Stimulated activated CD4-positive, alpha-beta T cell treated with anti-CD3 and anti-CD28 coated beads, TNF-alpha, amount 100 ng/mL, for 24 hours (primary cell): ENCODE measurements around the gene AMH.

ENCODE experiments used
- DNase-seq, 3 experiments: peaks; one replicate each; pipeline ENCODE4 v3.0.0-alpha.2; 2020; ENCODE audit warnings: low read depth in 3 of 3

Gene AMH

DNA sequence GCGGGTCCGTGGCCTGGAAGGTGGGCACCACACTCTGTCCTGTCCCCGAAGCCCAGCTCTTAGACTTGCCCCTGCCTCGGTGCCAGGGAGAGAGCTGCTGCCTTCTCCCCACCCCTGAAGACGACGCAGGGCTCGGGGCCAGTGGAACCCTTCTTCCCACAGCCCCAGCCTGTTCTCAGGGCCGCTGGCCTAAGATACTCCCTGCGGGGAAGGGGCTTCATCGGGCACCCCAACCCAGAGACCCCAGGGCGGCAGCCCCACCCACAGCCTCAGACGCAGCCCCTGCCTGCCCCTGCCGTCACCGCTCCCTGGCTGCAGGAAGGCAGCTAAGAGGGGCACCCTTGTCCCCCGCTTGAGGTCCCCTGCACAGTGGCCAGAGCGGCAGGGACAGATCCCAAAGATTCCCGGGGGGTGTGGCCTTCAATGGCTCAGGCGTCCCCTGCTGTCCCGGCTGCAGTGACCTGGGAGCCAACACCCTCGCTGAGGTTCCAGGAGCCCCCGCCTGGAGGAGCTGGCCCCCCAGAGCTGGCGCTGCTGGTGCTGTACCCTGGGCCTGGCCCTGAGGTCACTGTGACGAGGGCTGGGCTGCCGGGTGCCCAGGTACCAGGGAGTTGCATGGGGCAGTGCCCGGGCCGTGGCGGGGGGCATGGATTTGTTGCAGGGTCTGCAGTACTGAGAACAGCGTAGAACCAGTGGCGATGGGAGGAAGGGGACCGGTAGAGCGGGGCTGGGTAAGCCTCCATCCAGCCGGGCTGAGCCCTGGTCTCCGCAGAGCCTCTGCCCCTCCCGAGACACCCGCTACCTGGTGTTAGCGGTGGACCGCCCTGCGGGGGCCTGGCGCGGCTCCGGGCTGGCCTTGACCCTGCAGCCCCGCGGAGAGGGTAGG is 1.0 kb downstream of the AMH start:
- DNase-seq = peak in 1 of 3 experiments; percentile 26

DNA sequence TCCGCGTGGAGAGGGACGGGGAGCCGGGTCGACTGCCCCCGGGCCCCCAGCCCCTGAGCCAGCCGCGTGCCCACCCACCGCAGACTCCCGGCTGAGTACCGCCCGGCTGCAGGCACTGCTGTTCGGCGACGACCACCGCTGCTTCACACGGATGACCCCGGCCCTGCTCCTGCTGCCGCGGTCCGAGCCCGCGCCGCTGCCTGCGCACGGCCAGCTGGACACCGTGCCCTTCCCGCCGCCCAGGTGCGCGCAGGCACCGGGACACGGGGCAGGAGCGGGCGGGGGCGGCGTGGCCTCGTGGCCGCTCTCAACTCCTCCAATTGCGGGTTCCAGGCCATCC is 1.6 kb downstream of the AMH start:
- DNase-seq = no peak

DNA sequence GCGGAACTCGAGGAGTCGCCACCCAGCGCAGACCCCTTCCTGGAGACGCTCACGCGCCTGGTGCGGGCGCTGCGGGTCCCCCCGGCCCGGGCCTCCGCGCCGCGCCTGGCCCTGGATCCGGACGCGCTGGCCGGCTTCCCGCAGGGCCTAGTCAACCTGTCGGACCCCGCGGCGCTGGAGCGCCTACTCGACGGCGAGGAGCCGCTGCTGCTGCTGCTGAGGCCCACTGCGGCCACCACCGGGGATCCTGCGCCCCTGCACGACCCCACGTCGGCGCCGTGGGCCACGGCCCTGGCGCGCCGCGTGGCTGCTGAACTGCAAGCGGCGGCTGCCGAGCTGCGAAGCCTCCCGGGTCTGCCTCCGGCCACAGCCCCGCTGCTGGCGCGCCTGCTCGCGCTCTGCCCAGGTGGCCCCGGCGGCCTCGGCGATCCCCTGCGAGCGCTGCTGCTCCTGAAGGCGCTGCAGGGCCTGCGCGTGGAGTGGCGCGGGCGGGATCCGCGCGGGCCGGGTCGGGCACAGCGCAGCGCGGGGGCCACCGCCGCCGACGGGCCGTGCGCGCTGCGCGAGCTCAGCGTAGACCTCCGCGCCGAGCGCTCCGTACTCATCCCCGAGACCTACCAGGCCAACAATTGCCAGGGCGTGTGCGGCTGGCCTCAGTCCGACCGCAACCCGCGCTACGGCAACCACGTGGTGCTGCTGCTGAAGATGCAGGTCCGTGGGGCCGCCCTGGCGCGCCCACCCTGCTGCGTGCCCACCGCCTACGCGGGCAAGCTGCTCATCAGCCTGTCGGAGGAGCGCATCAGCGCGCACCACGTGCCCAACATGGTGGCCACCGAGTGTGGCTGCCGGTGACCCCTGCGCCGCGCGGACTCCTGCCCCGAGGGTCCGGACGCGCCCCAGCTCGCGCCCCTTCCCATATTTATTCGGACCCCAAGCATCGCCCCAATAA is 2.3 kb downstream of the AMH start:
- DNase-seq = no peak

DNA sequence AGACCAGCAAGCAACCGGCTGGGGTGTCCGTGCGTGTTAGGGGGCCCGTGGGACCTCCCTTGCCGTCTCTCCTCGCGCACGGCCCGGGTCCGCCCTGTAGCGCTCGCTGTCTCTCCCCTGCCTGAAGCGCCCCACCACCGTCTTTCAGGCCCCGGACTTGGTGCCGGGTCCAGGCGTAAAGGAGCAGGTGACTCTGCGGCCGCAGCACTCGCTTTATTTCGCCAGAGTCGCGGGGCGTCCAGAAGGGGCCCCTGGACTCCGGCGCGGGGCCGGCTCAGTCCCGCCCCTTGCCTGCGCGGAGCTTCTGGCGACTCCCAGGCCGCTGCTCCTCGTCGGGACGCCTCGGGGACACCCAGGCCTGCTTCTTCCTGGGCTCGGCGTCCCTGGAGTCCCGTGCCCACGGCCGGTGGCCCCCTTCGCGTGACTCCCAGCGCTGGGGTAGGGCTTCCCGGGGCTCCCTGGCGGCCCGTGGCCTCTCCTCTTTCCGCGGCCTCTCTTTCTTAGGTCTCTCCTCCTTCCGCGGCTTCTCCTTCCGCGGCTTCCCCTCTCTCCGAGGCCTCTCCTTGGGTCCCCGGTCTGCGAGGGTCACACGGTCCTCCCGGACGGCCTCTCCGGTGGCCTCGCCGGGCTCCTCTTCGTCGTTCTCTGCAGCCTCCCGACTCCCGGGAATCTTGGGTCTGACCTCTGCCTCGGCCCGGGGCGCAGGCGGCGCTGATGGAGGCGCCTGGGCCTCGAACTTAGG is 3.1 kb downstream of the AMH start:
- no peak for DNase-seq

DNA sequence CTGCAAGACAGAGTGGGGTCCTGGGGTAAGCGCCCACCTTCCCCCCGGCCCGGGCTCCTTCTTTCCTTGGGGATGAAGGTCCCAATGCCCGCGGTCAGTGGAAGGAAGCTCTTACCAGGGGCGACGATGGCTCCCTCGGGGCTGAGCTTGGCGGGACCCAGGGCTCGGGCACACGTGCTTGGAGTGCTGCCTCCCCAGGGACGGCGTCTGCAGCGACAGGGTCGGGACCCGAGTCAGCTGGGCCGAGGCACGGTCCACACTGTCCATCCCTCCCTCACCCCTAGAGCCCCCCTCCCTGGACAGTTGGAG is 3.6 kb downstream of the AMH start:
- no peak for DNase-seq

DNA sequence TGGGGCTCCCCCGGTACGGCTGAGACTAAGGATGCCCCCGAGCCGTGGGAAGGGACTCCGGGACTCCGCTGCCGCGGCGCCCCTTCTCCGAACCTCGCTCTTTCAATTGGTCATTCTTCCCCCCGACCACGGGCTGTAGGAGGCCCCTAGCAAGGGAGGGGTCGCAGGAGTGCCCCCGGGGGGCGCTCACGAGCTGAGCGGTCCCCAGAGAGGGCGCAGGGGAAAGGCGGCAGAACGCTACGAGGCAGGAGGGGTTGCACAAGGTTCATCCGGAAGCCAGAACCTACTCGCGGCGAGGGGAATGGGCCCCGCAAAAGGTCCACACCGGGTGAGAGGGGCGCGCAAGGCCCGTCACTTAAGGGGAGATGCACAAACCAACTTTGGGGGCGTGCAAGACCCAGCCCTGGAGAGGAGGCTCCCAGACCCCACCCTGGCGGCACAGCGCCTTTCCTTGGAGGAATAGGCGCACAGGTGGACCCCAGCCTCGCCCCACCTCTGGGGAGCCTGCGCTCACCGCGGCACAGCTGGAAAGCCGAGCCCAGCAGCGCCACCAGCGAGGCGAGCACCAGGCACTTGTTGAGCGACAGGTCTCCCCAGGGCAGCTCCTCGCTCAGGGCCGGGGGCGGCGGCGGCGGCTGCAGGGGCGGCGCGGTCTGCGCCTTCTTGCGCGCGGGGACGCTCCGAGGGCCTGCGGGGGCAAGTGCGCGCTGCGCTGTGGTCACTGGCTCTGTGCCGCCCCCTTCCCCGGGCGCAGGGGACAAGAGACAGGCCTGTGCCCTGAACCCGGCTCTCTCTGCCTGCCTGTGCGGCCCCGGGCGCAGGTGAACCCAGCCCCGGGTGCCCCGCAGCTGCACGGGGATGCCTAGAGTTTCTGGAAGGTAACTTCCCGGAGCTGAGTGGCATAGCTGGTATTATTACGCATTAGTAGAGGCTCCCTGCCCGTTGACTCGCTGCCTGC is 4.3 kb downstream of the AMH start:
- DNase-seq = peak in 1 of 3 experiments; percentile 35

DNA sequence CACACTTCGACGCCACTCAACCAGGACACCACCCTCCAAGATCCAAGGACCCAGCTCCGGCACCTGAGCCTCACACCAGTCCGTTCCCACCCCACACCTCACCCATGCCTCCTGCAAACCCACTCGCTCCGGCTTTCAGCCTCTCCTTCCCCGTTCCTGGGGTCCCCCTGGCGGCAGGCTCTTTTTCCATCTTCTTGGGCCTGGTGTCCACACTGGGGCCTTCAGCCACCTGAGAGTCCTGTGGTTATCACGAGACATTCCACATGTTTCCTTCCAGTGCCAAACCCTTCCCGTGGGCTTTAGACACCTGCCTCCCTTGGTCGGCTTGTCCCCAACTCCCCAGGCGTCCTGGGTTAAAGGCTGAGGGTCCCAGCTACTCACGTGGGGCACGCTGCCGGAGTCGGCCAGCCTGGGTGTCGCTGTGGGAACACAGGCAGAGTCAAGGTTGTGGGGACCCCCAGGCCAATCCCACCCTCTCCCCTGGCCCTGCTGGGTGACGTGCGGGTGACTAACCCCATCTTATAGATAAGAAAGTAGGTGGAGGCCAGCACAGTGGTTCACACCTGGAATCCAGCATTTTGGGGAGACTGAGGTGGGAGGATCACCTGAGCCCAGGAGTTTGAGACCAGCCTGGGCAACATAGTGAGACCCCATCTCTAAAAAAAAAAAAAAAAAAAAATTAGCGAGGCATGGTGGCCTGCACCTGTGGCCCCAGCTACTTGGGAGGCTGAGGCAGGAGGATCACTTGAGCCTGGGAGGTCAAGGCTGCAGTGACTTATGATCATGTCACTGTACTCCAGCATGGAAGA is 5.1 kb downstream of the AMH start:
- no peak for DNase-seq

DNA sequence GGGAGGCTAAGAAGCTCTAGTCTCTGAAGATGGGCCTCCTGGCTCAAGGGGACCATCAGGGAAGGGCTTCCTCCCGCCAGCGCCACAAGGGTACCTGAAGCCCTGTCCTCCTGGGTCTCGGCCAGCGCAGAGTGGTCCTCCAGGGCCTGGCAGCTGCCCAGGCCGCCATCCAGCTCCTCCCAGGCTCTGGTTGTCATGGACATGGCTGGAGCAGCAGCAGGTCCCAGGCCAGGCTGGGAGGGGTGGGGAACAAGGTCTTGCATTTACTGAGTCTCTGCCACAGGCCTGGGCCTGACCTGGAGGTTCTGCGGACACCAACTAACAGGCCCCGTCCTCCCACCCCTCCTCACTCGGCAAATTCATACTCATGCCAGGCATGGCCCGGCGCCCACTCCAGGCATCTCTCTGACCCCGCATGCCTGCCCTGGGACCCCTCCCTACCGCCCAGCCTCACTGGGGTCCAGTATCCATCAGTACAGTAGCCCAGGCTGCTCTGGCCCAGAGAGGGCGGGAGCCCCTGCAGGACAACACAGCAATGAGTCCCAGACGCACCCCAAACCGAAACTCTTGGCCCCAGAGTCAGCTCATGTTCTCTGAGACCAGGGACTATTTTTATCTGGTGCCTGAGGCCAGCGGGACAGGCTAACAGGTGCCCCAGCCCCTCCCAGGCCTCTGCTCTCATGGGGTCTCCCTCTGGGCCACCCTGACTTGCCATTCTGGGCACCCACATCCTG is 6.2 kb downstream of the AMH start:
- no peak for DNase-seq

DNA sequence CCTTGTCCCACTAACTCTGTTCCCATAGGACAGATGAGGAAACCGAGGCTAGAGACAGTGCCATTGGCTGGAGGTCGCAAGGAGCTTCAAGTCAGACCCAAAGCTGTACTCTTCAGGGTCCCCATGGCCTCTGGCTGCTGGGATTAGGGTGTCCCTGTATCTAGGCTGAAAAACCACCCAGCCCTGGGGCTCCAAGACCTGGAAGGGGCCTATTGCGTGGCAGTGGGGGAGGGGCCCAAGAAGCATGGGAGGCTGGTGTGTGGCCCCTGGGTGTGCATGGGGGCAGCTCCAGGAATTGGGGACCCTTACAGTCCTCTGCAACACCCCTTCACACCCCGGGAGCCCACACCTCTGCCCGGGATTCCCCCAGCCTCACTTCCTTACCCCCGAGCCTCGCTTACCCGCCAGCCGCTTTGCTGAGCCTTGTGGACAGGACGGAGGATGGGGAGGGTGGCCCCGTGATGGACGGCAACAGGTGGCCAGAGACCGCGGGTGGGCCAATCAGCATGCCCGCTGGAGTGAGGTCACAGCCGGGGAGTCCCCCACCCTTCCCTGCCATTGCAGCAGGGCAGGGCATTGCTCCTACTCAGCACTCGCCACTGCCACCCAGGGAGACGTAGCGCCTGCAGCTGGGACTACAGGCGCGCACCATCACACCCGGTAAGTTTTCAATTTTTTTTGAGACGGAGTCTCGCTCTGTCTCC is 7.0 kb downstream of the AMH start, which contains the start of gene JSRP1:
Gene JSRP1, minus strand, starts transcription at position 436 of the 704 bp plus-strand sequence. CDS start 1,103 bp downstream, outside the sequence.
- no peak for DNase-seq

DNA sequence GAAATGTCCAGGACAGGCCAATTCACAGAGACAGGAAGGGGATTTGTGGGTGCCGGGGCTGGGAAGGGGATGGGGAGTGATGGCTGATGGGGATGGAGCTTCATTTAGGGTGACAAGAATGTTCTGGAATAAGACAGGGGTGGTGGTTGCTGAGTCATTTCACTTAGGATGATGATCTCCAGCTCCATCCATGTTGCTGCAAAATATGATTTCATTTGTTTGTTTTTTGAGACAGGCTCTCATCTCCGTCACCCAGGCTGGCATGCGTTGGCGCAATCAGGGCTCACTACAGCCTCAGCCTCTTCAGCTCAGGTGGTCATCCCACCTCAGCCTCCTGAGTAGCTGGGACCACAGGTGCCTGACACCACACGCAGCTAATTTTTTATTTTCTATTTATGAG is 10.2 kb downstream of the AMH start:
- DNase-seq = no peak

DNA sequence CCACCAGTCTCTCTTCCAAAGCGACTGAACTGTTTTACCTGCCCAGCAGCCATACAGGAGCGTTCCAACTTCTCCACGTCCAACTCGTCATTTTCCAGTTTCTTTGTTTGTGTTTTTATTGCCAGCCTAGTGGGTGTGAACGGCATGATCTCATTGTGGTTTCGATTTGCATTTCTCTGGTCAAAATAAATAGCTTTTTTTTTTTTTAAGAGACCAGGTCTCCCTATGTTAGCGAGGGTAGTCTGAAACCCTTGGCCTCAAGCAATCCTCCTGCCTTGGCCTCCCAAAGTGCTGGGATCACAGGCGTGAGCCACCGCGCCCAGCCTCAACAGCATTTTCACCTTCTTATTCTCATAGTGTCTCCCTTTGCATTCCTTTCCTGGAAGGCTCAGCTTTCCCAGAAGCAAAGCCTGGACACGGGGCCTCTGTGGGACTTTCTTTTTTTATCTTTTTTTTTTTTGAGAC is 11.2 kb downstream of the AMH start:
- DNase-seq = no peak

DNA sequence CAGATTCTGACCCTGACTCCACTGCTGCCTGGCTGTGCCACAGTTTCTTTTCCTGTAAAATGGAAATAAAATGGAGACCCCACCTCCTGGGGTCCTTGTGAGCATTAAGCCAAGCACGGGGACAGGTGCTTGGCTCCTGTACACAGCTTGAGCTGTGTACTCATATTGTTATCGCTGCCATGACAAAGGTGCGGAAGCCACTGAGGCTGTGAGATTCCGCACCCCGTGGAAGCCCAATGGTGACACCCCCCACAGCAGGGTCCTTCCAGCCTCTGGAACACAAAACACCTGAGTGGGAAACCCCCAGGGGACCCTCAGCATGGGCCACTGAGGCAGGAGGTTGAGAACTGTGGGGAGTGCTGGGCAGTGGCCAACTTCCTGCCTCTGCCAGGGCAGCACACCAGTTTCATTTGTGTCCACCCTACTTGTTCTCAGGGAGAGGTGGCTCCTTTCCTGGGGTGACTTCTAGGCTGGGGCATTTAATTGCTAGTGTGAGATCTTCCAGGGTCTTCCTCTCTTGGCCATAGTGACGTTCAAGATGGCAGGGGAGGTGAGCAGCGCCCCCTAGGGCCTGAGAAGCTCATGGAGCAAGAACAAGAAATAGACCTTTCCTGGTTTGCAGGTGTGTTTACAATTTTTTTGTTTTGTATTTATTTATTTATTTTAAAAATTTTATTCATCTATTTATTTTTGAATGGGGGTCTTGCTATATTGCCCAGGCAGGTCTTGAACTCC is 12.5 kb downstream of the AMH start:
- DNase-seq = peak in 1 of 3 experiments; percentile 57

DNA sequence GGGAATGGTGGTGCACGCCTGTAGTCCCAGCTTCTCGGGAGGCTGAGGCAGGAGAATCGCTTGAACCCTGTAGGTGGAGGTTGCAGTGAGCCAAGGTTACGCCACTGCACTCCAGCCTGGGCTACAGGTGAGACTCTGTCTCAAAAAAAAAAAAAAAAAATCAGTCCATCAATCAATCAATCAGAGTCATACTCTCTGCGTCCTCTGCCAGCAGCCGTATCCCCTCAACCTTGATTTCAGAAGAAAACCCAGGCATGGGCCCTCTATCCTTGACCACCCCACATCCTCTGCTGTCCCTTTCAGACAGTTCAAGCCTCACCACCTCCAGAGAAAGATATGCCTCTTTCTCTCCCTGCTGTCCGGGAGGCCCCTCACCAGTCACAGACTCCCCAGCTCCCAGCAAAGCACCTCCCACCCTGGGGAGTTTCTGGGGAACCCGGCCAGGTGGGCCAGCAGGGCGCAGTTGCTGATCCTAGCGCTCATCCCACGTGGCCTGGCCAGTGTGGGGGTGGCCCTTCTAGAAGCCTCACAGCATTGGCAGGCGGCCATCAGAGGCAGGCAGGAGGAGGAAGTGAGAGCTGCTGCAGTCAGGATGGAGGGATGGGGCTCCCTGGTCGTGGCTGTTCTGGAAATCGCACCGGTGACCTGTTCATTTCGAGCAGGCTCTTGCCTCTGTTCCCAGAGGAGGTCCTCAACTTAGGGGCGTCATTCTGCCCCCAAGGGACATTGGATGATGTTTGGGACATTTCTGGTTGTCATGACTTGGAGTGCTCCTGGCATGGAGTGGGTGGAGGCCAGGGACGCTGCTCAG is 17.3 kb downstream of the AMH start:
- peak in 1 of 3 experiments; percentile 37 for DNase-seq

DNA sequence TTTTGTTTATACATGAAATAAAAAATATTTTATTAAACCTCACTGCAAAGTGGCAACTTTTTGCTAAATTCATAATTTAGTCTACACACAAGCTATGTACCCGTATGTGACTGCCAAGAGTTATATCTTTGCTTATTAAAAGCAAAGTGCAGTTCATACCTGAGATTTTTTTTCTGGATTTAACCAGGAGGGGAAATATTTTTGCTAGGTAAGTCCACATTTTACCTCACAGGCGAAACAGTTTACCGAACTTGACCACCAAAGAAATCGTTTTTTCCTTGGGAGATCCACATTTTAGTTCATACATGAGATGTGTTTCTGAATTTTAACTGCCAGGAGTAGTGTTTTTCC is 19.3 kb downstream of the AMH start:
- no peak for DNase-seq

DNA sequence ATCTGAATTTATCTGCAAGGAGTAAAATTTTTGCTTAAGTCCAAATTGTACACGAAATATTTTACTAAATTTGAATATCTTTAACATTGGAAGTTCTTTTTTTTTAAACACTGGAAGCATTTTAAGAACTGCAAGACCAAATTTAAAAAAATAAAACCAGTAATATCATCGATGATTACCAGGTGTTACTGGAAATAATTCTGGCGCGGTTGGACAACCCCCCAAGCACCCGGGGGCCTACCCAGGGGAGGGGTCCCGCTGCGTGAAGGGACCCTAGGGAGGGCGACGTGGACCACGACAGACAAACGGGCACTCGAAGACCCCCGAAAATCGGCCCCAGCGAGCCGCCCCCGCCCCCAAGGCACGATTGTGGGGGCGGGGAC is 19.7 kb downstream of the AMH start:
- DNase-seq = no peak

DNA sequence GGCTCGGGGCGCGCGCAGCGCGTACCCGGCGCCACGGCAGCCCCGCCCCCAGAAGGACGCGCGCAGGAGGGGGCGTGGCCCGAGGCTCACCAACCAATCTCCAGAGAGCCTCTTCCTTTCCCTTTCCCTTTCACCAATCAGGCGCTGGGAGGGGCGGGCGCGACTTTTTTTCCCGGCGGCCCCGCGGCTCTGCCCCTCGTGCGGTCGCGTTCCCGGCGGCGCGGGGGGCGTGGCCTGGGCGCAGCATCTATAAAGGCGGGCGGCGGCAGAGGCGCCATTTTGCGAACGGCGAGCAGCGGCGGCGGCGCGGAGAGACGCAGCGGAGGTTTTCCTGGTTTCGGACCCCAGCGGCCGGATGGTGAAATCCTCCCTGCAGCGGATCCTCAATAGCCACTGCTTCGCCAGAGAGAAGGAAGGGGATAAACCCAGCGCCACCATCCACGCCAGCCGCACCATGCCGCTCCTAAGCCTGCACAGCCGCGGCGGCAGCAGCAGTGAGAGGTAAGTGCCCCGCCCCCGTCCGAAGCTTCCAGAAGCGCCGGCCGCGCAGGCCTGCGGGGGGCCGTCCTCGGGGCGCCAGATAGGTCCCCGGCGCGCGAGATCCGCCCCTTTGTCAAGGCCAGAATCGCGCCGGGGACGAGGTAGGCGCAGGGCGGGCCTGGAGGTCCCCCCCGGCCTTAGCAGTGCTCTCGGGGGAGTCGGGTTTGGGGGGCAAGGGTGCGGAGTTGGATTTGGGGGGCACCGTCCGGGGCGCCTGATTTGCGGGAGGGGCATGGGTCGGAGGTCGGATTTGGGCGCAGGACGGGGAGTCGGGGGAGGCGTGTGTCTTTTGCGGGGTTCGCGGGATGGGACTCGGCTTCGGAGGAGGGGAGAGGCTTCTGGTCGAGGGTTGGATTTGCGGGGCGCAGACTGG is 20.4 kb downstream of the AMH start:
- peak; percentile 97 to 99 (median 98) for DNase-seq
